Measurements from ENCODE around the gene MTUS2. TPM values are rescaled to one million over a fixed set of nuclear protein-coding genes. Genes with fewer than 3 reads are reported as not detected.

Gene MTUS2
- total RNA-seq, 1 donor from 2014 or later = not detected

DNA sequence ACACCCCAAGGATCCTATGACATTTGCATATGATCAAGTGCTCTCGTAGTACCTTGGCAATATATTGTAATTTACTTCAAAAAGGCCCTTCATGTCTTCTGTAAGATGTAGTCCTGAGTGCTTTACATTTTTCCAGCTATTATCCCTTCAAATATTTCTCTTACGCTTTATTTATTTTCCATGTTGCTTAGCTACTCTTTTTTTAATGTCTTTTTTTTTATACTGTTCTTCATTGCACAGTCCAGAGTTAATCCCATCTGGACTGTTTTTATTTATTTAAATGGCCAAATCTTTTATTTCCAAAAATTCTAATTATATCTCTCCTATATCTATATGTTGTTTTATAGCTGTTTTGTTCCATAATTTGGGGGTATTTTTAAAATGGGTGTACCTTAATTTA, 404.1 kb downstream of the MTUS2 start:
- FAIRE-seq (no peak), DNase-seq (ENCODE audit: low read depth) (no peak)
- Histone ChIP-seq H3K4me3 (ENCODE audit: low read depth, low read length) (no peak overlapping the region), H3K27me3 (ENCODE audit: control insufficient read depth, insufficient read depth, low read length) (no peaks in the 10 kb centered on the region), H3K36me3 (ENCODE audit: control insufficient read depth, insufficient read depth, low read length) (no peaks in the 10 kb centered on the region)
- TF ChIP-seq, protein P1, sequence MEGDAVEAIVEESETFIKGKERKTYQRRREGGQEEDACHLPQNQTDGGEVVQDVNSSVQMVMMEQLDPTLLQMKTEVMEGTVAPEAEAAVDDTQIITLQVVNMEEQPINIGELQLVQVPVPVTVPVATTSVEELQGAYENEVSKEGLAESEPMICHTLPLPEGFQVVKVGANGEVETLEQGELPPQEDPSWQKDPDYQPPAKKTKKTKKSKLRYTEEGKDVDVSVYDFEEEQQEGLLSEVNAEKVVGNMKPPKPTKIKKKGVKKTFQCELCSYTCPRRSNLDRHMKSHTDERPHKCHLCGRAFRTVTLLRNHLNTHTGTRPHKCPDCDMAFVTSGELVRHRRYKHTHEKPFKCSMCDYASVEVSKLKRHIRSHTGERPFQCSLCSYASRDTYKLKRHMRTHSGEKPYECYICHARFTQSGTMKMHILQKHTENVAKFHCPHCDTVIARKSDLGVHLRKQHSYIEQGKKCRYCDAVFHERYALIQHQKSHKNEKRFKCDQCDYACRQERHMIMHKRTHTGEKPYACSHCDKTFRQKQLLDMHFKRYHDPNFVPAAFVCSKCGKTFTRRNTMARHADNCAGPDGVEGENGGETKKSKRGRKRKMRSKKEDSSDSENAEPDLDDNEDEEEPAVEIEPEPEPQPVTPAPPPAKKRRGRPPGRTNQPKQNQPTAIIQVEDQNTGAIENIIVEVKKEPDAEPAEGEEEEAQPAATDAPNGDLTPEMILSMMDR (IDR thresholded peaks at IDR 0.05; ENCODE audit: insufficient read depth, low read length, severe bottlenecking) = no peak

DNA sequence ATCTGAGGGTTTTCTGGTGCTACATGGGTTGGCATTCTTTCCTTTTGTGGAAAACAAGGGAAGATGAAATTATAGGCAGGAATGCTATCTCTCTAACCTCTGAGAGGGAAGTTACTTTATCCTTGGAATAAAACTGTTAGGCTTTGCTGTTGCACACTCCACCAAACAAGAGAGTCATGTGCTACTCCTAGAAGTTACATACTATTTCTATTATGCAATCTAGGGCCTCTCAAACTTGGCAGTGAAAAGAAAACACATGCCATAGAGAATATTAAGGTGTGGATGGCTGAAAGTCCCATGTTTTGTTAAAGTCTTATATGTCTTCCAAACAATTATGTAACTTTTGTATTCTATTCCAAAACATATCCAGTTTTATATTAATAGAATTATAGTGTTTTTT, 407.4 kb downstream of the MTUS2 start:
- H3K36me3 ChIP-seq (ENCODE audit: control insufficient read depth, insufficient read depth, low read length) = no peaks in the 10 kb centered on the region
- DNase-seq (ENCODE audit: low read depth) (no peak), FAIRE-seq (no peak)
- TF ChIP-seq, protein P1 (IDR thresholded peaks at IDR 0.05; ENCODE audit: insufficient read depth, low read length, severe bottlenecking) = no peak
- H3K27me3 ChIP-seq (ENCODE audit: control insufficient read depth, insufficient read depth, low read length) = no peaks in the 10 kb centered on the region
- H3K4me3 ChIP-seq (ENCODE audit: low read depth, low read length) = no peak overlapping the region

DNA sequence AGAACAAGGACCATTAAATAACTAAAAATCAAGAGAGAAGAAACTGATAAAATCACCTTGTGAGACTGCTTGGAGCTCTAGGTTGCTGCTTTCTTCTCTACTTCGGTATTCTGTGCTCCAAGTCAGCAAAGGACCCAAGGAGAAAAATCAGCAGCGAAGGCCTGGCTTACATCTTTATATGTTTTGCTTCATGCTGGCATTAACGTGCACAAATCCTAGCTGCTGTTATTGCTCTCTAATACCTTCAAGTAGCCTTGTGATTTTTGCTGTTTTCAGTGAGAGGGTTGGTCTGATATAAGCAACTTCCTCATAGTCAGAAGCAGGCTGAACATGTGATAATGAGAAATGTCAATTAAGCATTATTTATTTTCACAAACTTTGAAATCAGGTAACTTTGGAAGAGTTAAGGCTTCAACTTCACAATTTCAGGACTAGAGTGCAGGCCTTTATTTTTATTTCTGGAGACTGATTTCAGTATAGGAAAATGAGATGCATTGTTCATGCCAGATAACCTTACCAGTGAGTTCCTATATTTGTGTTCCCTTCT, 410.2 kb downstream of the MTUS2 start:
- TF ChIP-seq, protein P1 (IDR thresholded peaks at IDR 0.05; ENCODE audit: insufficient read depth, low read length, severe bottlenecking) = no peak
- FAIRE-seq = no peak
- DNase-seq (ENCODE audit: low read depth) = no peak
- no peaks in the 10 kb centered on the region for H3K36me3 ChIP-seq (ENCODE audit: control insufficient read depth, insufficient read depth, low read length)
- H3K27me3 ChIP-seq (ENCODE audit: control insufficient read depth, insufficient read depth, low read length) = no peaks in the 10 kb centered on the region
- no peak overlapping the region for H3K4me3 ChIP-seq (ENCODE audit: low read depth, low read length)

DNA sequence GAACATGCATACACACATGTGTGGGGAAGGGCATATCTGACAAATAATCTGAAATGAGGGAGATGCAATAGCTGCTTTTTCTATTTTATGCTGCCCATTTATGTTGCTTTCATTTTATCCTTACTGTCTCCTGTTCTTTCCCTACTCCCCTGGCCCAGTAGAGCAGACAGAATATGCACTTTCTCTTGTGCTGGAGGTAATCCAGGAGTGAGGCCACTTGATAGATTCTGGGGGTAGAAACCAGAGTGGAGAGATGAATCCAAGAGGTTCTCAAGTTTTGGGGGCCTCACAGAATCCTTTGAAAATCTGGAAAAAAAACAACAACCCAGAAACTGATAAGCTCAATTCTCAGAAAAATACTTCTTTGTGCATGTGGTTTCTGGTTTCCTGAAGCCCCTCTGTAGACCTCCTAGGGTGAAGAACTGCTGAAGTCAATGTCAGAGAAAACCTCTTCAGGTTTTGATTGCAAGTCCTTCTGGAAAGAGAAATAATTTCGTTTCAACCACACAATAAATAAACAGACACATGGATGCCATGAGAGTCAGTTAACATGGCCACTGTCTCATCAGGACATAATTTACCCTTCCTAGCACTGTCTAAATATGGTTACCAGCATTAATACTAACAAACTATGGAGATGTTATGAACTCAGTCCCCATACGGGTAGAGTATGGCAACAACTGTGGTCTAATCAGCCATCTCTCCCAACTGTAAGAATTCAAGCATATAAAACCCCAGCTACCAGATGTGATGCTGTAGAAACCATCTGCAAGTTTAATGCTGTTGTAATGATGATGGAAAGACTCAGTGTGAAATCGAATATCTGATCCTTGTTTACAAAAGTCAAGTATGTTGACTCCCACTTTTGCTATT, 419.8 kb downstream of the MTUS2 start:
- no peak for FAIRE-seq
- TF ChIP-seq, protein P1 (IDR thresholded peaks at IDR 0.05; ENCODE audit: insufficient read depth, low read length, severe bottlenecking) = no peak
- H3K27me3 ChIP-seq (ENCODE audit: control insufficient read depth, insufficient read depth, low read length) = no peaks in the 10 kb centered on the region

DNA sequence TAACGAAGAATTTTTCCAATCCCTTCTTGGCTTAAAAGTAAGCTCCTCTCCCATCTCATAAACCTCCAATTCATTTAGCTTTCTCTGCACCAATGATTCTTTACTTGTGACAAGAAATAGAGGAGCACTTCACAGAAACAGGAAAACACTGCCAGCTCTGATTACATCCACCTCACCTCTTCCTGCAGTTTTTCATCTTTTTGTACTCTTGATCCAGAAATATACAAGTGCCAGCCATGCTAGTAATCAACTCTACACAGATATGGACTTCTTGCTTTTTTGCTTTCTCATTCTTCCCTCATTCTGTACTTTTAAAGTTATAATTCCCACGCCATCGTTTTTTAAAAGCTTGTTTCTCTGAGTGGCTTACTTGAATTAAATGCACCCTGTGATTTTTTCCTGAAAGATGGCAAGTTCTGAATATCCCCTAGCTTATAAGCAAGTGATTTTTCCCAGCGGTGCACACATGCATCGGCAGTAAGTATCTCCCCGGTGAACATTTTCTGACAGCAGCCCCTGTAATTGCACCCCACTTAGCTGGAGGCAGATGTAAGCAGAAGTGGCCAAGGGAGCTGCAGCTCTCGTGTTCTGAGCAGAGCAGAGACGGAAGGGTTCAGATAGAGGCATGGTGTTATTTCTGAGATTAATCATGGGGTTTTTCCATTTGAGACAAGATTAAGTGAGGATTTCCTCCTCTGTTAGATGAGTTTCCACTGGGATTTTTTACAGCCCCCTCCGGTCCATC, 434.7 kb downstream of the MTUS2 start:
- TF ChIP-seq, protein P1 (IDR thresholded peaks at IDR 0.05; ENCODE audit: insufficient read depth, low read length, severe bottlenecking) = no peak
- Histone ChIP-seq H3K27me3 (ENCODE audit: control insufficient read depth, insufficient read depth, low read length) (no peaks in the 10 kb centered on the region), H3K4me3 (ENCODE audit: low read depth, low read length) (no peak overlapping the region), H3K36me3 (ENCODE audit: control insufficient read depth, insufficient read depth, low read length) (no peaks in the 10 kb centered on the region)
- DNase-seq (ENCODE audit: low read depth) (no peak), FAIRE-seq (no peak)

More for the DNA sequence above, 419.8 kb downstream of the MTUS2 start:
- no peaks in the 10 kb centered on the region for H3K36me3 ChIP-seq (ENCODE audit: control insufficient read depth, insufficient read depth, low read length)
- DNase-seq (ENCODE audit: low read depth) = no peak
- H3K4me3 ChIP-seq (ENCODE audit: low read depth, low read length) = no peak overlapping the region

All from bronchial epithelial cell (primary cell).